Measurements from ENCODE around the gene PITPNB. TPM values are rescaled to one million over a fixed set of nuclear protein-coding genes. Genes with fewer than 3 reads are reported as not detected.

The PITPNB gene
- total RNA-seq = 10 to 100 TPM; 20.8 to 84.7 (median 63.1) TPM
- 10 to 100 TPM; 13.6 to 32.3 TPM for polyA plus RNA-seq
- long read RNA-seq, donor 1, partial matches to known transcripts = 1 of 51 reads
- long read RNA-seq, donor 1, other reads (novel, unspliced or antisense) = 50 of 51 reads
- long read RNA-seq, donor 2, partial matches to known transcripts = 6 of 281 reads
- long read RNA-seq, donor 2, other reads (novel, unspliced or antisense) = 273 of 281 reads
- long read RNA-seq, donor 3, partial matches to known transcripts = 1 of 56 reads
- long read RNA-seq, donor 3, other reads (novel, unspliced or antisense) = 55 of 56 reads

GRCh38 chr22:27919222-27919941, at the start of gene PITPNB:
Gene PITPNB, minus strand, starts transcription at chr22:27919256. Its CDS starts 65 bp downstream, at chr22:27919191.
- WGBS, 4 donors = 0 to 1% (median 1%) methylated on average over 34 to 68 of the region's 68 CpGs
- intact Hi-C loops (cut with DNase I) = loop anchor here in 4 of 10 donors (1.0 to 5.0 kb wide), 3 partner anchors 31 to 71 kb away; no protein-coding TSS in a partner anchor

GRCh38 chr22:27966168-27967064, 47.4 kb upstream of the PITPNB start:
- DNase-seq (no peak), ATAC-seq (no peak)
- H3K9me3 ChIP-seq = peaks cover 0 to 17% (median 11%) of the 10 kb centered on the region in 12 donors
- H3K36me3 ChIP-seq = no peaks in the 10 kb centered on the region
- no peak overlapping the region for H3K27ac ChIP-seq
- WGBS, 4 donors = 94 to 96% (median 95%) methylated on average over 15 of the region's 15 CpGs
- H3K4me3 ChIP-seq = no peak overlapping the region
- H3K27me3 ChIP-seq = no peaks in the 10 kb centered on the region
- intact Hi-C loops (cut with DNase I) = no loop called here
- TF ChIP-seq CTCF (IDR thresholded peaks at IDR 0.05) = no peak
- TF ChIP-seq POLR2A (IDR thresholded peaks at IDR 0.05) = no peak
- H3K4me1 ChIP-seq = peaks cover 0 to 16% (median 9%) of the 10 kb centered on the region in 12 donors

More at GRCh38 chr22:27919222-27919941, at the start of gene PITPNB:
- peaks cover 4 to 57% (median 49%) of the 10 kb centered on the region in 12 donors for H3K4me1 ChIP-seq
- H3K36me3 ChIP-seq = peaks cover 0 to 13% (median under 1%) of the 10 kb centered on the region in 9 donors
- peak; percentile 97 to 100 (median 98) for DNase-seq
- H3K4me3 ChIP-seq = peak within 1 kb of the TSS; percentile 73 to 99 (median 90)
- H3K27ac ChIP-seq = peak within 1 kb of the TSS; percentile 93 to 100 (median 97)
- peak; percentile 92 to 97 (median 96) for ATAC-seq
- no peaks in the 10 kb centered on the region for H3K9me3 ChIP-seq
- TF ChIP-seq CTCF (IDR thresholded peaks at IDR 0.05) = no peak
- peak; percentile 9 to 86 for TF ChIP-seq POLR2A (IDR thresholded peaks at IDR 0.05)
- peaks cover 0 to 3% (median 0%) of the 10 kb centered on the region in 9 donors for H3K27me3 ChIP-seq

GRCh38 chr22:27962268-27963044, 43.4 kb upstream of the PITPNB start:
- peak in 1 of 5 donors; percentile 48 for DNase-seq
- H3K9me3 ChIP-seq = no peaks in the 10 kb centered on the region
- intact Hi-C loops (cut with DNase I) = no loop called here
- peak overlapping the region in 2 of 12 donors; percentile 27 to 37 for H3K27ac ChIP-seq
- H3K36me3 ChIP-seq = no peaks in the 10 kb centered on the region
- WGBS, 4 donors = 49 to 59% (median 55%) methylated on average over 9 of the region's 9 CpGs
- H3K27me3 ChIP-seq = no peaks in the 10 kb centered on the region
- peaks cover 0 to 27% (median 16%) of the 10 kb centered on the region in 12 donors for H3K4me1 ChIP-seq
- TF ChIP-seq CTCF (IDR thresholded peaks at IDR 0.05) (no peak), POLR2A (IDR thresholded peaks at IDR 0.05) (no peak)
- peak in 3 of 4 donors; percentile 62 to 80 (median 74) for ATAC-seq
- H3K4me3 ChIP-seq = no peak overlapping the region
